Measurements from ENCODE around the gene SHB.

GRCh38 chr9:38094165-38094564, 25.1 kb upstream of the SHB start:
- TF ChIP-seq CTCF (IDR thresholded peaks at IDR 0.05; ENCODE audit: insufficient read depth, low read length, poor library complexity, severe bottlenecking): no peak
- no peak for TF ChIP-seq EZH2phosphoT487 (conservative IDR thresholded peaks at IDR 0.05; ENCODE audit: low read length)
